ENCODE measurements around the gene TERT.
"Not testable (repeated sequence)": the region's sequence is repeated elsewhere in the genome, so short reads cannot be mapped to it uniquely, and the experiment has no call there.

TERT gene

GRCh38 chr5:1294835-1295649 lies at the start of gene TERT:
Gene TERT (minus strand): TSS chr5:1295068. CDS start chr5:1294989, 79 bp downstream.
- DNase-seq (ENCODE audit: low spot score), result peak; percentile 77

- no peak for DNase-seq (ENCODE audit: low spot score)
Measured at GRCh38 chr5:1343931-1344901, 49.3 kb upstream of the TERT start.

GRCh38 chr5:1343315-1343751 lies 48.5 kb upstream of the TERT start:
- DNase-seq (ENCODE audit: low spot score), result no peak

- not testable (repeated sequence) for DNase-seq (ENCODE audit: low spot score)
Measured at GRCh38 chr5:1342711-1343110, 47.8 kb upstream of the TERT start.

GRCh38 chr5:1342268-1342667 lies 47.4 kb upstream of the TERT start:
- DNase-seq (ENCODE audit: low spot score), result no peak

GRCh38 chr5:1341863-1342262 lies 47.0 kb upstream of the TERT start:
- DNase-seq (ENCODE audit: low spot score), result no peak

- not testable (repeated sequence) for DNase-seq (ENCODE audit: low spot score)
Measured at GRCh38 chr5:1339818-1340210, 44.9 kb upstream of the TERT start.

- not testable (repeated sequence) for DNase-seq (ENCODE audit: low spot score)
Measured at GRCh38 chr5:1339139-1339817, 44.4 kb upstream of the TERT start.

- DNase-seq (ENCODE audit: low spot score), result no peak
Measured at GRCh38 chr5:1338506-1339070, 43.7 kb upstream of the TERT start.

GRCh38 chr5:1338196-1338490 lies 43.3 kb upstream of the TERT start:
- DNase-seq (ENCODE audit: low spot score), result no peak

- no peak for DNase-seq (ENCODE audit: low spot score)
Measured at GRCh38 chr5:1337489-1338195, 42.8 kb upstream of the TERT start.

- DNase-seq (ENCODE audit: low spot score), result no peak
Measured at GRCh38 chr5:1336749-1337488, 42.1 kb upstream of the TERT start.

- no peak for DNase-seq (ENCODE audit: low spot score)
Measured at GRCh38 chr5:1336106-1336561, 41.3 kb upstream of the TERT start.

- DNase-seq (ENCODE audit: low spot score), result no peak
Measured at GRCh38 chr5:1335540-1336095, 40.8 kb upstream of the TERT start.

- DNase-seq (ENCODE audit: low spot score), result no peak
Measured at GRCh38 chr5:1334831-1335539, 40.1 kb upstream of the TERT start.

GRCh38 chr5:1333986-1334385 lies 39.1 kb upstream of the TERT start:
- DNase-seq (ENCODE audit: low spot score), result no peak

- DNase-seq (ENCODE audit: low spot score), result not testable (repeated sequence)
Measured at GRCh38 chr5:1333286-1333685, 38.4 kb upstream of the TERT start.

GRCh38 chr5:1332461-1333001 lies 37.7 kb upstream of the TERT start:
- DNase-seq (ENCODE audit: low spot score), result no peak

GRCh38 chr5:1331861-1332405 lies 37.1 kb upstream of the TERT start:
- no peak for DNase-seq (ENCODE audit: low spot score)

All from CD4-positive, alpha-beta T cell treated with Interleukin-15 for 4 hours (primary cell).